Effector memory CD4-positive, alpha-beta T cell (primary cell): ENCODE results near the gene TSNAX.

Experiments
- DNase-seq, 3 donors: peaks; one replicate each; pipeline ENCODE4 v3.0.0-alpha.2; 2020
- H3K27ac ChIP-seq: 2 replicates; pipeline ENCODE4 v1.7.0; 2013; ENCODE audit warnings: mild to moderate bottlenecking, low read length, moderate library complexity; ENCODE audit not compliant: insufficient read depth, poor library complexity, severe bottlenecking
- H3K27me3 ChIP-seq: replicated peaks from 2 replicates; pipeline ENCODE4 v1.7.0; 2013; ENCODE audit warnings: mild to moderate bottlenecking, low read length; ENCODE audit not compliant: insufficient read depth, control insufficient read depth, poor library complexity, severe bottlenecking
- H3K36me3 ChIP-seq: 2 replicates; pipeline ENCODE4 v1.7.0; 2013; ENCODE audit warnings: mild to moderate bottlenecking, low read length, moderate library complexity; ENCODE audit not compliant: control insufficient read depth, insufficient read depth
- H3K4me1 ChIP-seq: 2 replicates; pipeline ENCODE4 v1.7.0; 2013; ENCODE audit warnings: low read length, mild to moderate bottlenecking; ENCODE audit not compliant: control insufficient read depth, insufficient read depth, poor library complexity, severe bottlenecking
- H3K4me3 ChIP-seq: 2 replicates; pipeline ENCODE4 v1.7.0; 2013; ENCODE audit warnings: low read length, low read depth, mild to moderate bottlenecking; ENCODE audit not compliant: insufficient read depth, poor library complexity, severe bottlenecking
- H3K9me3 ChIP-seq: 2 replicates; pipeline ENCODE4 v1.7.0; 2013; ENCODE audit warnings: mild to moderate bottlenecking, low read length, moderate library complexity; ENCODE audit not compliant: control insufficient read depth

TSNAX gene

DNA sequence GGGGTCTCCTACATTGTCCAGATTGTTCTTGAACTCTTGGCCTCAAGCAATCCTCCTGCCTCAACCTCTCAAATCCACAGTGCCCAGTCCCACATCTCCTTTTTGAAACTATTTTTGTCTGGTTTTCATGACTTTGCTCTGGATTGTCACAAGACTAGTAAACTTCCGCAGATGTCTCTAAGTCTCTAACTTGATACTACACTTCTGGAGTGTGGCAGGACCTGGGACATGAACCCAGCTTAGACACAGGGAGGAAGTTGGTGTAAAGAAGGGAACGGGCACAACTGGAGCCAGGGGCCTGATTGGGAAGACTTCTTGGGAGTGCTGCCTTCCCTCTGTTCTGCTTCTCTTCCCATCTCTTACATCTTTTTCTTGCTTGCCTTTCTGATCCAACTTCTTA is 81.9 kb downstream of the TSNAX start:
- H3K9me3 ChIP-seq, result no peaks in the 10 kb centered on the region
- H3K36me3 ChIP-seq, result no peaks in the 10 kb centered on the region
- no peak overlapping the region for H3K4me3 ChIP-seq
- DNase-seq, result no peak
- peaks cover 35% of the 10 kb centered on the region for H3K4me1 ChIP-seq
- no peak overlapping the region for H3K27ac ChIP-seq
- no peaks in the 10 kb centered on the region for H3K27me3 ChIP-seq

DNA sequence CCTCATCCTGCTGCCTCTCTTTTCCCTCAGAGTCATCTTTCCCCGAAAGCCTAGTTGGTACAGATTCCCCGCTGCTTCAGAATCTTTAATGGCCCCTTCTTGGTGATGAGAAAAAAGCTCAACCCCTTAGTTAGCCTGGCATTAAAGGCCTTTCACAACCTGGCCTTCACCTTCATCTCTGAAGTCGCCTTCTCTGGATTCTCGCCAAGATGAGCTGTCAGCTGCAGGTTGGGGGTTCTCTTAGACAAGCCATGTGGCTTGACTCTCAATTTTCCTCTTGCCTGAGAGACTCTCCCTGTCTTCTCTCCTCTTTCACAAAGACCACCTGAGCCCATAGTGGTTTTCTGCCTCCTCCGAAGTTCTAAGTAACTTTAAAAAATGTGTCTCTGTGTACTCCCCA is 82.6 kb downstream of the TSNAX start:
- no peak for DNase-seq
- H3K4me3 ChIP-seq, result no peak overlapping the region
- H3K36me3 ChIP-seq, result no peaks in the 10 kb centered on the region
- H3K4me1 ChIP-seq, result peaks cover 35% of the 10 kb centered on the region
- no peak overlapping the region for H3K27ac ChIP-seq
- no peaks in the 10 kb centered on the region for H3K27me3 ChIP-seq
- no peaks in the 10 kb centered on the region for H3K9me3 ChIP-seq

DNA sequence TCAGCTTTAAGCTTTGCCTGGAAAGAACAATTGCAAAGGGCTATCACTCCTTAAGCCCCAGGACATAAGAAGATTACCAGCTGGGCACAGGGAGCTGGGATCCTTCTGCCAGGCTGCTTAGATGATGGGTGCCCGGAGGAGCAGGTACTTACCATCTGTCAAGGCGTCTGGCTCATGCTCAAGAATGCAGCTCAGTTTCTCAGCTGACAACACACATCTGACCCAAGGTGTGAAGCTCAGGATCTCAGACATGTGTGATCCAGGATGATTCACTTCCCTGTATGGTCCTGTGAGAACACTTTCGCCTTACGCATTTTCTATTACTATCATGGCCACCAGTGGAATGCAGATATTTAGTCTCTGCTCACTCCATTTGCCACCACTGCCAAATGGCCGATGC is 83.4 kb downstream of the TSNAX start:
- no peak for DNase-seq
- H3K4me3 ChIP-seq, result no peak overlapping the region
- peaks cover 35% of the 10 kb centered on the region for H3K4me1 ChIP-seq
- no peaks in the 10 kb centered on the region for H3K27me3 ChIP-seq
- H3K9me3 ChIP-seq, result no peaks in the 10 kb centered on the region
- H3K27ac ChIP-seq, result peak overlapping the region; percentile 28
- no peaks in the 10 kb centered on the region for H3K36me3 ChIP-seq

DNA sequence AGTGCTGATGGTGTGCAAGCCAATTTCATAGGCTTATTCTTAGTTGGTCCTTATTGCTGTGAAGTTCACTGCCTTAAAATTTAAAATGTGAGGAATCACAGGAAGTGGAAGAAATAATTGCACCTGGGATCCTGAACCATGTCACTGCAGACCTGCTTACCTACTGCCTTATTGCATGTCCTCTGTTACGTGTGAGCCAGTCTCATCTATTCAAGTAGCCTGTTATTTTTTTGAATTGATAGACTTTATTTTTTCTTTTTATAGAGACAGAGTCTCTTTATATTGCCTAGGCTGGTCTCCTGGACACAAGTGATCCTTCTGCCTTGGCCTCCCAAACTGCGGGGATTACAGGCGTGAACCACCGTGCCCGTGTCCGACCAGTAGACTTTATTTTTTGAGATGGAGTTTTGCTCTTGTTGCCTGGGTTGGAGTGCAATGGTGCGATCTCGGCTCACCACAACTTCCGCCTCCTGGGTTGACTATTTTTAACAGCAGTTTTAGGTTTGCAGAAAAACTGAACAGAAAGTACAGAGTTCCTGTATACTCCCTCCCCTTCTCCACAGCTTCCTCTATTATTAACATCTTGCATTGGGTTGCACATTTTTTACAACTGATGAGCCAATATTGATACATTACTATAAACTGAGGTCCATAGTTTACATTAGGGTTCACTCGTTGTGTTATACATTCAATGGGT is 84.1 kb downstream of the TSNAX start:
- DNase-seq, result peak in 1 of 3 donors; percentile 20
- H3K36me3 ChIP-seq, result no peaks in the 10 kb centered on the region
- H3K27ac ChIP-seq, result peak overlapping the region; percentile 28
- no peaks in the 10 kb centered on the region for H3K27me3 ChIP-seq
- peak overlapping the region; percentile 20 for H3K4me3 ChIP-seq
- no peaks in the 10 kb centered on the region for H3K9me3 ChIP-seq
- peaks cover 35% of the 10 kb centered on the region for H3K4me1 ChIP-seq

DNA sequence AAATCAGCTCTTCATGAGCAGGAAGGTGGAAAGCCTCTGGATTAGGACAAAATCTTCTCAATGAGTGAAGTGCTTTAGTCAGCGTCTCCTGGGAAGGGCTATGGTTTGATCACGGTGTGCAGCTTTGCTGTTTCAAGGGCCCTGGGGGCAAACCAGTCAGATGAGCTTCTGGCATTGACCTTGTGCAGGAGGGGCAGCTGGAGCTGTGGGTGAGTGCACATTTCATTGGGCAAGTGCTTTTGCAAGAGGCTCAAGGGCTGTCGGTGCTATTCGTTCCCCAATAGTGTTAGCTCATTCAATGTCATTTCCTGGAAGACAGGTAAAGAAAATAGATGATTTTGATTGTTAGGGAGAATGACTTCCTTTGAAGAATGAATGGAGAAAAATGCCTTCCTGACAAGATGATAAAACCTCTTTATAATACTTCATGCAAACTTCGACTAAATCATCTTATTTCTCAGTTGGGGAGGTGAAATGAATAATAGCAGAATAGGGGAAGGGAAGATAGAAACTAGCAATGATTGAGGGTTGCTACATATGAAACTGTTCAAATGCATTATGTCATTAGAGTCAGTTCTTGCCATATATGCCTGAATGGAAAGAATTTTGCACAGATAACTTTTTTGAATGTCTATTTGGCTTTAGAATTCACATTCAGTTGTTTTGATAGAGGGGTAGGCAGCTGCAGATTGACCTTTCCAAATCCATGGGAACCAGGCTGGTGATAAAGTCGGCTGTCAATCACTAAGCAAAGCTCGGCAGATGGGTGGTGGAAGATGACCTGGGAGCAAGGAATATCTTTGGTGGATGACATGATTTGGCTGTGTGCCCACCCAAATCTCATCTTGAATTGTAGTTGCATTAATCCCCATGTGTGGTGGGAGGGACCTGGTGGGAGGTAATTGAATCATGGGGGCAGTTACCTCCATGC is 85.2 kb downstream of the TSNAX start:
- Histone ChIP-seq H3K9me3 (no peaks in the 10 kb centered on the region), H3K36me3 (no peaks in the 10 kb centered on the region), H3K4me1 (peaks cover 35% of the 10 kb centered on the region), H3K4me3 (no peak overlapping the region), H3K27me3 (no peaks in the 10 kb centered on the region), H3K27ac (peak overlapping the region; percentile 27)
- DNase-seq, result no peak
